Stimulated activated CD8-positive, alpha-beta memory T cell treated with anti-CD3 and anti-CD28 coated beads, Interleukin-15, amount 100 ng/mL, for 1 hour (primary cell): ENCODE data around the gene C20orf144.
"Not testable (repeated sequence)": the region's sequence is repeated elsewhere in the genome, so short reads cannot be mapped to it uniquely, and the experiment has no call there.

Experiments used
- DNase-seq: peaks from one replicate; pipeline ENCODE4 v3.0.0-alpha.2; 2020; ENCODE audit warnings: low read depth

The C20orf144 gene

DNA sequence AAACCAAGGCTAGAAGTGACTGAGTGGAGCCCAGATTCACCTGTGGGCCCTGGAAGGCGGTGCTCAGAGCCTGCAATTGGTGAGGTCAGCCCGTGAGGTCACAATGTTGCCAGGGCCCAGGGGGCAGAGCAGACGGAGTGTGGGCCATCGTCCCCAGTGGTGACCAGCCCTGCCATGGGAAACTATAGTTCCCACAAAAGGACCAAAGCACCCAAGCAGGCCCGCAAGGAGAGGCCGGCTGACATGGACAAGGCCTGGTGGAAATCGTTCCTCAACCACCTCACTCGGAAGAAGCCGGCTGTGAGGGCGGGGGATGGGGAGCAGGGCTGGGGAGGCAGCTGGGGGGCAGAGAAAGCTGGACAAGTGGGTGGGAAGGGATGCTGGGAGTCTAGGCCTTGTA is at the start of gene C20orf144:
TSS of gene C20orf144 (plus strand) at position 156 of the 400 bp plus-strand sequence. CDS start at position 175, 19 bp downstream.
- DNase-seq = no peak

DNA sequence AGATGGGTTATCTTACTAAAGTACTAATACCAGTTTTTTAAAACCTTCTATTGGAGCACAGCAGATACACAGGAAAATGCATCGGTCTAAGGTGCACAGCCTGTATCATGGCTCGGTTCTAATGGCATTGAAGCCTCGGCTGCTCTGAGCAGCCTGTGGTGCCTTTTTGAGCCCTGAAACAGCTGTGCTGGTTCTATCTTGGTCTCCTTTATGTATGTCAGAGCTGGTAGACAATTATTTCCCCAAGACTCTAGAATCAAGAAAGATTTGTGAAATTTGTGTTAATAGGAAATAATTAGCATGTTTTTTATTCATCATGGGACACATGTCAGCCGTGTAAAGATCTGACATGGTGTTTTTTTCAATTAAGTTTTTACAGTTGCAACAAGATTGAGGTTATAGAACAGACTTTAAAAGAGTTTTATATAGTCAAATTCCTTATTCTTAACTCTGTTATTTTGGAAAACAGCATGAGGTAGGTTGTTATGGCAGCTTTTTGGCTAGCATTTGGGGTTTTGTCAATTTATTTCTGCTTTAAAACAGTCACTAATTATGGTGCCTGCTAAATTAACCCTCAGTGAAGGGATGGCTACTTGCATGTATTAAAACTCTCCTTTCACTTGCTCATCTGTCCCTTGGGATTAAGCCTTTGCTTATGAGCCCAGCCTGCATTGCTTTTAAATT is 40.3 kb upstream of the C20orf144 start:
- no peak for DNase-seq

DNA sequence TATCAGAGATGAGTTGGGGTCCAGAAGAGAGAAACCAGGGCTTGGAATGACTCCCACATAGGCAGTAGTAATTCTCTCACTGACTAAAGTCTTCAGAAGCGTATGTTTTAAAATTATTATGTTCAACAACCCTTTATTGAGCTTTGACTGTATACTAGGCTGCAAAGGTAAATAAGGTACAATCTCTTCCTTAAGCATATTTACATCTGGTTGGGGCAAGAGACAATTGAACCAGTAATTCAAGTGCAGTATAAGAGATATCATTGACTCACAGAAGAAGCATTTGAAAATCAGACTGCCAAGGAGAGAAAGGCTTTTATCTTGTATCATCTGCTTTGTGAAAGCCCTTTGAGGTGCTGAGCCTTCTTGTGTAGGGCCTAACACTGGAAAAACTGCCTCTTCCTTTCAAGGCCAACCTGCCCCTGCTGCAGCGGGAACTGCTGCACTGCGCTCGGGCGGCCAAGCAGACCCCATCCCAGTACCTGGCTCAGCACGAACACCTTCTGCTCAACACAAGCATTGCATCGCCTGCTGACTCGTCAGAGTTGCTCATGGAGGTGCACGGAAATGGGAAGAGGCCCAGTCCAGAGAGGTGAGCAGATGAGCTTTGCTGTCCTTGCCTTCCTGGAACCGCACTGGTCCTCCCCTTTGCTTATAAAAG is 39.3 kb upstream of the C20orf144 start:
- DNase-seq = no peak

DNA sequence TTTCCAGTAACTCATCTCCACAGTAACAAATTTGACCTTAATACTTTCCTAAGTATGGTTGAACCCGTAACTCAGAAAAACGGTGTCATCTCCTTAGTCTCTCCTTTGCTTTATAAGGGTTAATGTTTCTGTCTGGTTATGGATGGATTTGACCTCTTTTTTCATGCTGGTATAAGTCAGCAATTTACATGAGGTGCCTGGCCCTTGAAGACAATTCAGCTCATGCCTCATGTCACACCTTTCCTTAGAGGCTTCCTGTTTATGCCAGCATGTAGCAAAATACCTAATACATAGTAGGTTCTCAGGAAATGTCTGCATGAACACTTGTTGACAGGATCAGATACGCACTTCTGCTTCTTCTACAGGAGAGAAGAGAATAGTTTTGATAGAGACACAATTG is 37.7 kb upstream of the C20orf144 start:
- DNase-seq = no peak

DNA sequence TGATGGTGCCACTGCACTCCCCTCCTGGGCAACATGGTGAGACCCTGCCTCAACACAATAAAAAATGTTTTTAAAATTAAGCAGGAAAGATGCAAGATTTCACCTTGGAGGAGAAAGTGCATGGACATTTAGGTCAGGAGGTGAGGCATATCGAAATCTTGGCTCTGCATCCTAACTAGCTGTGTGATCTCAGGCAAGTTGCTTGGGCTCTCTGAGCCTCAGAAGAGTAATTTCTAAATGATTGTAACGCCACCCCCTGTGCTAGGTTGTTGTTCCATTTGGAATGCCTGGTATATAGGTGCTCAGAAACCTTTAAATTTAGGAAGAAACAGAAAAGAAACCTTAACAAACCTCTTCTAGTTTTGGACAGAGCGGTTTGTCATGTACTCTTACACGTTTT is 35.9 kb upstream of the C20orf144 start:
- DNase-seq = no peak

DNA sequence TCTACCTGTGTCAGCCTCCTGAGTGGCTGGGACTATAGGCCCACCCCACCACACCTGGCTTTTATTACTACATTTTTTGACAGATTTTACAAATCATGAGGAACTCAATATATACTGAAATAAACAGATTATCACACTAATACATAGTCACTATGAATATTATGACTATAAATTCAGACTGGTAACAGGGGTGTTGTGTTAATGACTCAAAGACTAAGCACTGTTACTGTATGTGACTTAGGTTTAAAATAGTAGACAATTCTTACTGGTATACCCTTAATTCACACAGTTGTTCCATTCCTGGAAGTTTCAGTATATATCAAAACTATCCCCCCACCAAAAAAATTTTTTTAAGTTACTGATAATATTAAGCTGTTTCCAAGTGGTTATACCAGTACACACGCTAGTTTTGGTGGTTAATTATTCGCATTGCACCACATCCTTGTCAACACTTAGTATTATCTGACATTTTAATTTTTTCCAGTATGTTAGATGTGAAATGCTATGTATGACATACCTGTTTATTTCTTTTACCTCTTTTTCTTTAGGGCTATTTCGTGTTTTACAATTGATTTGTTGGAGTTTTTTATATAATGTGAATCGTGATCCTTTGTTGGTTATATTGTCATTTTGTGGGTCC is 34.4 kb upstream of the C20orf144 start:
- no peak for DNase-seq

DNA sequence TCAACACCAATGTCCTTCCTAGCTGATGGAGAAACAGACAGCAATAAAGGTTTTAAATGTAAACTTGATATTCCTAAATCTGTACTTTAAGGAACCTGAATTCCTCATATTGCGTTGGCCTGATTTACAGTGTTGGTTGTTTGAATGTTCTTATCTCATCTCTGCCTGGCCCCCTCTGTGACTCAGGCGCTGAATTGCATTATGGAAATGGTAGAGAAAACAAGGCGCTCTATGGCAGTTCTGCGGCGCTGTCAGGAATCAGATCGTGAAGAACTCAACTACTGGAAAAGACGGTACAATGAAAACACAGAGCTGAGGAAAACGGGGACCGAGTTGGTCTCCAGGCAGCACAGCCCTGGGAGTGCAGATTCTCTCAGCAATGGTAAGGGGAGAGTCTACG is 32.6 kb upstream of the C20orf144 start:
- DNase-seq = no peak

DNA sequence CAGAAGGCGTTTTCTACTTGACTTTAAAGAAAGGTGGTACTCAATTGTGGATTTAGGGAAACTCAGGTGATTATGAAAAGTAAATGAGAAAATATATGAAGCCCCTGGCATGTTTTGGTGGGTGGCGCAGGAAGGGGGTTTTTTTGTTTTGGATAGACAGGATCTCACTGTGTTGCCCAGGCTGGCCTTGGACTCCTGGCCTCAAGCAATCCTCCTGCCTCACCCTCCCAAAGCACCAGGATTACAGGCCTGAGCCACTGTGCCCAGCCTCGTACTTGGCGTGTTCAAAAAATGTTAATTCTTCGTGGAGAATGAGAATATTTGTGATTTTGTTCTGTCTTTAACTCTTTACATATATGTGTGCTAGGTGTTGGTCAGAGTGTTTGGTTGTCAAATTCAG is 32.1 kb upstream of the C20orf144 start:
- no peak for DNase-seq

DNA sequence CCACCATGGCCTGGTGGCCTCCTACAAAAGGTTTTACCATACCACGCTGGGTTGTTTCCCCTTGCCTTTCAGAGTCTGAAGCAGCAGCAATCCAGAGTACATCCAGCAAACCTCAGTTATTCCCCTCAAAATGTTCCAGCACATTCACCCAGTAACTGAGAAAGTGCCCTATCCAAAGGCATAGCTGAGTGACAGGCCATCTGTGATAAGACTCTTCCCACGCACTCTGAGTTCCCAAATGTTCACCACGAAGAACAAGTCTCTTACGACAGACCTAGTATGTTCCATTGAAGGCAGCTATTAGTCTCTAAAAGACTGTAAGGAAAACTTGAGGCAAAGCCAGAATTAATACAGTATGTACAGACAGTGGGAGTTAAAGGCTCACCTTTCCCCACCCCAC is 31.6 kb upstream of the C20orf144 start:
- no peak for DNase-seq

DNA sequence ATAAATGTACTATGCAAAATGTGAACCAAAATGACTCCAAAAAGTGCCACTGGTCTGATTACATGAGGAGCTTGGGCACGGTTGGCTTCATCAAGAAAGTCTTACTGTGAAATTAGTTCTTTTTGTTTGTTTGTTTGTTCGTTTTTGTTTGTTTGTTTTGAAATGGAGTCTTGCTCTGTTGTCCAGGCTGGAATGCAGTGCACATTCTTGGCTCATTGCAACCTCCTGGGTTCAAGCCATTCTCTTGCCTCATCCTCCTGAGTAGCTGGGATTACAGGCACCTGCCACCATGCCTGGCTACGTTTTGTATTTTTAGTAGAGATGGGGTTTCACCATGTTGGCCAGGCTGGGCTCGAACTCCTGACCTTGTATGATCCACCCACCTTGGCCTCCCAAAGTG is 30.2 kb upstream of the C20orf144 start:
- not testable (repeated sequence) for DNase-seq

DNA sequence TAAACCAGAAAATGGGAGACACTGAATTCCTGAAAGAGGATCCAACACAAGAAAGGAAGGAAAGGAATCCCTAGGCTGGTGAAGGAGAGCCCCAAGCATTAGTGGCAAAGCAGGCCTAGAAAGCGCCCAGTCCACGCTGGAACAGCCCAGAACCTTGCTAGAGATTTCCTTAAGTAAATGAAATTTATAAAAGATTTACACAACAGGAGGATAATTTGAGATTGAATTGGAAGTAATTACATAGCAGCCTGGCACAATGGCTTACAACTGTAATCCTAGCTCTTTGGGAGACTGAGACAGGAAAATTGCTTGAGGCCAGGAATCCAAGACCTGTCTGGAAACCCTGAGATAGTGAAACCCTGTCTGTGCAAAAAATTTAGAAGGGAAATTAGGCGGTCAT is 26.8 kb upstream of the C20orf144 start:
- DNase-seq = no peak

DNA sequence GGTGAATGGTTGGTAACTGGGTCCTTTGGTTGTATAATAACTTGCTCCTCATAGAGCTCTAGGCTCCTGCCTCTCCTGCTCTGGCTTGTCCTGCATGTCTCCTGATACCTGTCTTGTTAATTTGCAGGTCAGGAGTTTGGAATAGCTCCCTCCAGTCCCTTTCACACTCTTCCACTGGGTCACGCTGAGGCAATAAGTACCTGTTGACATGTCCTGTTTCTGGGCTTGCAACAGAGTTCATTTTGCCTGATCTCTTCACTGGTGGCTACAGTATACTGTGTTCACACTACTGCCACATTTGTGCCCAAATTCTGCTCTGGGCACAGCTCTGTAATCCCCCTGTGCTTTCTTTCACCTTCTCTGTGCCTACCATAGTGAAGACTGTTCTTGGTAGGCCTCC is 25.4 kb upstream of the C20orf144 start:
- DNase-seq = no peak

DNA sequence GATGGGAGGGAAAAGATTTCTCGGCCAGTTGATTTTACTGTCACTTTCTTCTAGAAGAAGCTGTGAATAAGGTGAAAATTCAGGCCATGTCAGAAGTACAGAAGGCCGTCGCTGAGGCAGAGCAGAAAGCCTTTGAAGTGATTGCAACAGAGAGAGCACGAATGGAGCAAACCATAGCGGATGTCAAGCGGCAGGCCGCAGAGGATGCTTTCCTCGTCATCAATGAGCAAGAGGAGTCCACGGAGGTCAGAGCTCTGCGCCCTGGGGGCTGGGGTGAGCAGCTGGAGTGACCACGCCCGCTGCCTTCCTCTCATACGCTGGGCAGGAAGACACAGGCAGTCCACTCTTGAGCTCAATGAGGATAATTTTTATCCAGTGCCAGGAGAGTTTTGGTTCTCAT is 21.8 kb upstream of the C20orf144 start:
- DNase-seq = no peak

DNA sequence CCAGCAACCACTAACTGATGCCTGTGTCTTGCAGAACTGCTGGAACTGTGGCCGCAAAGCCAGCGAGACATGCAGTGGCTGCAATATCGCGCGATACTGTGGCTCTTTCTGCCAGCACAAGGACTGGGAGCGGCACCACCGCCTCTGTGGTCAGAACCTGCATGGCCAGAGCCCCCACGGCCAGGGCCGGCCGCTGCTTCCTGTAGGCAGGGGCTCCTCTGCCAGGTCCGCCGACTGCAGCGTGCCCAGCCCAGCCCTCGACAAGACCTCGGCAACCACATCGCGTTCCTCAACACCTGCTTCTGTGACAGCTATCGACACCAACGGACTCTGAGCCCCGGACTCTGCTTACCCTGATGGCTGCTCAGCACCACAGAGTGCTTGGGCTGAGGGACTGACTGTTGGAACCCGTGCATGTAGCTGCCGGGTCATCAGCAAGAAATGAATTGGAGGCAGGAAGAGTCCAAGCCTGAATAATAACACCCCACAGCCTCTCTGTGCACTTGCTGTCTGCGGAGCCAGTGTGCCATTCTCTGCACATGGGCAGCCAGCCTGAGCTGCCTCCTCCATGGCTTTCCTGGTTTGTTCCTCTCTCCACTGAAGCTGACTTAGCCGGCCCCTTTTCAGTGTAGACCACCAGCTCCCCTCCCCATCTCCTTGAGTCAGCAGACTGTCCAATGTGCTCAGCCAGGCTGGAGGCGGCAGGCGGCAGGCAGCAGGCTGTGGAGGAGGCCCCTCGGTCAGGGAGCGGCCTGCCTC is 17.6 kb upstream of the C20orf144 start:
- DNase-seq = no peak

DNA sequence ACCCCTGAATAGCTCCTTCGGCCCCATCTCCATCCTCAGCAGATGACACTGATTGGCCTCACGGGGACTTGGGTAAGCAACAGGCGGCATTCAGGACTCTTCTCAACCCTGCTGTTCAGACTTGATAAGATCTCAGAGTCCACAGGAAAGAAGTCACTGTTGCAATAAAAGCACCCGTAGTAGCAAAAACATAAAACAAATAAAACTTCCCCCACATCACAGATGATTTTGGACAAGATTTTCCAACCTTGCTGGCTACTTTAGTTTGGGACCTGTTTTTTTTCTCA is 17.1 kb upstream of the C20orf144 start:
- DNase-seq = no peak

DNA sequence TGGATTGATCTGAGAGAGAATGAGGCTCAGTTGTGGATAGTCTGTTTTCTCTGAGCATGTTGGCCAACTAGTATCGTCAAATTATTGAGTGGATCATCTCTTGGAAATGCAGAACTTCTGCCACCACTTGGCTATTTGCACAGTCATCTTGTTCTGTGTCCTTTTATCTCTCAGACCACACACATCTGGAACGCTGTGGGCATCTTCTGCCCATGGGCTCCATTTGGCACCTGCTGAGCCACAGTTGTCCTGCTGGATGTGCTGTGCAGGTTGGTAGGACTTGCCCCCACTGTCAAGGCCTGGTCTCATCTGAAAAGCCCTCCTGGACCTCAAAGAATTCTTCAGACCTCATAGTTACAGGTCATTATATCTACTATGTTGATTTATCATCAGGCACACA is 16.7 kb upstream of the C20orf144 start:
- DNase-seq = no peak

DNA sequence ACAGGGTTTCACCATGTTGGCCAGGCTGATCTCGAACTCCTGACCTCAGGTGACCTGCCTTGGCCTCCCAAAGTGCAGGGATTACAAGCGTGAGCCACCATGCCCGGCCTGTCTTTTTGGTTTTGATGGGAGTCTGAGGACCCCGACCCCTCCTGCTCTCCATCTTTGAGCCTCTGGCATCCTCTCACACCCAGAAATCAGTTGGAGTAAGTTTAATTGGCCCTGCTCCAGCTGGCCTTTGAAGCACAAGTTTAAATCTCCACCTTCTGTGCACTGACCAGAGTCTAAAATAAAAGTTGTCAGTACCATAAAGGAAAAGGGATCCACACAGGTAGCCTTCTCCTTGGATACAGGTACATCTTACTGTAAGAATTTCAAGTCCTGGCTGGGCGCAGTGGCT is 15.9 kb upstream of the C20orf144 start:
- DNase-seq = no peak

DNA sequence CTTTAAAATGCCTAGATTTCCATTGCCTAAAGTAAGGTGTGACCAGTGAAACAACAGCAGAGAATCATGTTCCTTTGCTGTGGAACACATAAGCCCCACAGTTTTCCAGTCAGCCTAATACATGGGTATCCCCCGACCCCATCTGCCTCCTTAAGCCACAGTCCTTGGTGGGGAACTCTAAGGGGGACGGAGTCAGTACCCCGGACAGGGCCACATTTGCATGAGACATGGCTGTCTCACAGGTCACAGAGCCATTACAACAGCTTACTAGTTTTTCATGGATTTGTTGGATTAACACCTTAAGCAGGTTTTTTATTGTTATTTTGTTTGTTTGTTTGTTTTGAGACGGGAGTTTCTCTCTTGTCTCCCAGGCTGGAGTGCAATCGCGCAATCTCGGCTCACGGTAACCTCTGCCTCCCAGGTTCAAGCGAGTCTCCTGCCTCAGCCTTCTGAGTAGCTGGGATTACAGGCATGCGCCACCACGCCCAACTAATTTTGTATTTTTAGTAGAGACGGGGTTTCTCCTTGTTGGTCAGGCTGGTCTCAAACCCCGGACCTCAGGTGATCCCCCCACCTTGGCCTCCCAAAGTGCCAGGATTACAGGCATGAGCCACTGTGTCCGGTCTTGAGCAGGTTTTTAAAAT is 15.0 kb upstream of the C20orf144 start:
- DNase-seq = not testable (repeated sequence)

DNA sequence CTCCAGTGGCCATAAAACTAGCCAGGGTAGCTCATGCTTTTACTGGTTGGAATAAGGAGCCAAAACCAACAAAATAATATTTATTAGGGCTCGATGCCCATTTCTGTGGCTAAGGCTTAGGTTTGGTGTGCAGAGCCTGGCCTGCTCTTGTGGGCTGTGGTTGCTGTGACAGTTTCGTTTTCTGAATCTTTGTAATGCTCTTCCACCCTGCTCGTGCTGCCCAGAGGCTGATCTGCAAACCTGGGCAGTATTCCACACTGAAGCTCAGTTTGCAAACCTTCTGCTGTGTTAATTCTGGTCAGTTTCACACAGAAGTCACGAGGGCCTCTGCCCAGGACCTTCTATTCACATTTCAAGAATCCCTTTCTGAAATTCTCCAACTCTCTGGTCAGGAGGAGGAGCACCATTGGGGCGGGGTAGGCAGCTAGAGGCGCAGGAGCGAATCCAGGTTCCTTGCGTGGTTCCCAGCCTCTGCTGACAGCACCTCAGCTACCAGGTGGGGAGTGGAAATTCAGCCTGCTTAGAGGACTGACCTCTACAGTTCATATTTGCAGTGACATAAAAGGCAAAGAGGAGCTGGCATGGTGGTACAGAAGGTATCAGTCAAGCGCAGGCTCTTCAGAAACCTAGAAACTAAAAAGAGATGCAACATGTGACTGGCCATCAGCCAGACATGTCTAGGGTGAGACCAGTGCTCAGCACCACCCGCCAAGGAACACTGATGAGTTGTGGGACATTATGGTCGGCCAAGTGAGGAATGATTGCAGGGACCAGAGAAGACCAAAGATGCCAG is 14.3 kb upstream of the C20orf144 start:
- no peak for DNase-seq

DNA sequence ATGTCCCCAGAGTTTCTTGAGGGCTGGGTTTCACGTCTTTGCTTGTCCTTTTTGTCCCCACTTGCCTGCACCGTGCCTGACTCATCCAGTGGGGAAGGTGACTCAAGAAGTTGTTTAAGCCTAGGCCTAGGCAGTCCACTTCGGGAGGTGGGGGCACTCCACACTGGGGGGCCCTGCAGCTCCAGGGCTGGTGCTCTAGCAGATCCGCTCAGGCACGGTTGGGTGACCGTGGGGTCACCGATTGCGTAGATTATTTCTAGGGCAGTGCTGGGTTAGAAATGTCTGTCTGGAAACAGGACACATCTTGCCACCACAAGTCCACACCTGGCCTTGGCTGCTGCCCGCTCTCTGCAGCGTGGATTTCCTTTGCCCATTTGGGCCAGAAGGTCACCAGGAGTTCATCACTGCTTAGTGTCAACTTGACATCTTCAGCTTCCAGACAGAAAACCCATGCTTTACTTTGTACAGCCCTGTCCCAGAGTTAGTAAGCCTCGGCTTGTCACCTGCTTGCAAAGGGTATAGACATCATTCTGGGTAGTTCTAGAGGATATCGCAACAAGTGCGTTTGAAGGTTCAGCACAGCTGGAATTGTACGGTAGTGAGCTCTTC is 13.6 kb upstream of the C20orf144 start:
- DNase-seq = no peak

DNA sequence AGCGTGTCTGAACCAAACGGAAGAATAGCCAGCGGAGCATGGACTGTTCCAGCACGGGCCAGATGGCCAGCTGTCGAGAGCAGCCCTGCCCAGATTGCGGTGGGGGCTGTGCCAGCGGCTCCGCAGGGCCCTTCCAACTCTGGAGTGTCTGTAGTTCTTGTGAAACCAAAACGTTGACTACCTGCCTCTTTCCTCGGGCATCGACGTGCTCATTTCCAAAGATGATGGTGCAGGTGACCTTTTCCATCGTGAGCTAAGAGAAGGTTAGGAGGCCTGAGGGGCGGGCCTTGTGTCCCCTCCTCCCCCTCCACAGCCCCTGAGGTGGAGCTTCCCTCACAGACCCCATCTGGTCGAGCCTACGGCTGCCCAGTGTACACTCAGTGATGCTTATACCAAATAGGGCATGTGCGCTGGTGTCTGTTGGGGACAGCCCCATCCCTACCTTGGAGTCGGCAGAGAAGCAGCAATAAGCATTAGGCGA is 12.9 kb upstream of the C20orf144 start:
- no peak for DNase-seq
